OCI-LY7 (cell line): ENCODE measurements around the gene KISS1R.

ENCODE experiments used
- EZH2phosphoT487 ChIP-seq: fragments of 200-600 bp; sonication (generic); IDR thresholded peaks from 2 replicates; pipeline ENCODE4 v1.6.1; 2018; ENCODE audit warnings: low read depth, borderline replicate concordance, mild to moderate bottlenecking, mixed run types, antibody characterized with exemption, low read length, moderate library complexity, mixed read lengths
- TF ChIP-seq, protein P1 (sequence below): fragments of 200-600 bp; sonication (generic); conservative IDR thresholded peaks from 2 replicates; pipeline ENCODE4 v1.5.1; 2014; ENCODE audit warnings: mild to moderate bottlenecking, antibody characterized with exemption, low read length, moderate library complexity, mixed read lengths

DNA sequence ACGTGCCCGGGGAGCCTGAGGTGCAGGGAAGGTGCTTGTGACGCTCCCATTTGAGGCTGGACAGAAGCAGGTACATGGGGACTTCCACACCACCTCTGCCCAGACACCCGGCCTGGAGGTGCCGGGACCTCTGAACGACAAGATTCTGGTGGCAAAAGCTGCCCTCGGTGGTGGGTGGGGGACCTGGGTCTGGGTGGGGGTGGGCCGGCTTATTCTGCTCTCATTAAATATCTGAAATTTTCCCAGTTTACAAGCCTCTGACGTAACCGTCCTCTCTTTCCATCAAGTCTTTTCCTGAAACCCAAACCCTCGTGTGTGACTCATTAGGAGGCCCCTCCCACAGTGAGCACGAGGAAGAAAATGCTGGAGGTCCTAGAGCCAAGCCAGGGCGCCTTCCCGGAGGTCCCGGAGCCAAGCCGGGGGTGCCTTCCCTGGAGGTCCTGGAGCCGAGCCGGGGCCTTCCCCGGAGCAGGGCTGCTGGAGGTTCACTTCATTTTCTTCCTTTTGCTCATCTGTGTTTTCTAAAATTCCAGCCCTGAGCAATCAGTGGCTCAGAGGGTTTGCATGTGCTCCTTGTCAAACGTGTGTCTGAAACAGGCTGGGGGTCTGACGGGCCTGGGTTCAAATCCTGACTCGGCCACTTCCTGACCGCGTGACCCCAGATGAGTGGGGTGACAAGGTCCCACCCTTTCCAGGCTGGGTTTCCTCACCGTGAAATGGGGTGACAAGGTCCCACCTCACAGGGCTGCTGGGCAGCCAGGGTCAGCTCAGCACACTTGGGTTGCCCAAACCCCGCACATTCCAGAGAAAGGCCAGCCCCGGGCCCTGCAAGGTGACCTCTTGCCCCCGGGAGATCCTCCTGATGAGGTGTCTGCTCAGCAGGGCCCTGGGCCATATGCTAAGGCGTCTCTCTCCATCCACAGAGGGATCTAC is 47.6 kb upstream of the KISS1R start:
- TF ChIP-seq, protein P1, sequence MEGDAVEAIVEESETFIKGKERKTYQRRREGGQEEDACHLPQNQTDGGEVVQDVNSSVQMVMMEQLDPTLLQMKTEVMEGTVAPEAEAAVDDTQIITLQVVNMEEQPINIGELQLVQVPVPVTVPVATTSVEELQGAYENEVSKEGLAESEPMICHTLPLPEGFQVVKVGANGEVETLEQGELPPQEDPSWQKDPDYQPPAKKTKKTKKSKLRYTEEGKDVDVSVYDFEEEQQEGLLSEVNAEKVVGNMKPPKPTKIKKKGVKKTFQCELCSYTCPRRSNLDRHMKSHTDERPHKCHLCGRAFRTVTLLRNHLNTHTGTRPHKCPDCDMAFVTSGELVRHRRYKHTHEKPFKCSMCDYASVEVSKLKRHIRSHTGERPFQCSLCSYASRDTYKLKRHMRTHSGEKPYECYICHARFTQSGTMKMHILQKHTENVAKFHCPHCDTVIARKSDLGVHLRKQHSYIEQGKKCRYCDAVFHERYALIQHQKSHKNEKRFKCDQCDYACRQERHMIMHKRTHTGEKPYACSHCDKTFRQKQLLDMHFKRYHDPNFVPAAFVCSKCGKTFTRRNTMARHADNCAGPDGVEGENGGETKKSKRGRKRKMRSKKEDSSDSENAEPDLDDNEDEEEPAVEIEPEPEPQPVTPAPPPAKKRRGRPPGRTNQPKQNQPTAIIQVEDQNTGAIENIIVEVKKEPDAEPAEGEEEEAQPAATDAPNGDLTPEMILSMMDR = no peak
- no peak for TF ChIP-seq EZH2phosphoT487
